NCI-H1436 (cell line): ENCODE measurements around the gene EIF1AD.
"Not testable (repeated sequence)": the region's sequence is repeated elsewhere in the genome, so short reads cannot be mapped to it uniquely, and the experiment has no call there.

Source experiments
- DNase-seq: peaks from one replicate; lab custom pipeline; 2025; lab: John Stamatoyannopoulos, UW

The EIF1AD gene

DNA sequence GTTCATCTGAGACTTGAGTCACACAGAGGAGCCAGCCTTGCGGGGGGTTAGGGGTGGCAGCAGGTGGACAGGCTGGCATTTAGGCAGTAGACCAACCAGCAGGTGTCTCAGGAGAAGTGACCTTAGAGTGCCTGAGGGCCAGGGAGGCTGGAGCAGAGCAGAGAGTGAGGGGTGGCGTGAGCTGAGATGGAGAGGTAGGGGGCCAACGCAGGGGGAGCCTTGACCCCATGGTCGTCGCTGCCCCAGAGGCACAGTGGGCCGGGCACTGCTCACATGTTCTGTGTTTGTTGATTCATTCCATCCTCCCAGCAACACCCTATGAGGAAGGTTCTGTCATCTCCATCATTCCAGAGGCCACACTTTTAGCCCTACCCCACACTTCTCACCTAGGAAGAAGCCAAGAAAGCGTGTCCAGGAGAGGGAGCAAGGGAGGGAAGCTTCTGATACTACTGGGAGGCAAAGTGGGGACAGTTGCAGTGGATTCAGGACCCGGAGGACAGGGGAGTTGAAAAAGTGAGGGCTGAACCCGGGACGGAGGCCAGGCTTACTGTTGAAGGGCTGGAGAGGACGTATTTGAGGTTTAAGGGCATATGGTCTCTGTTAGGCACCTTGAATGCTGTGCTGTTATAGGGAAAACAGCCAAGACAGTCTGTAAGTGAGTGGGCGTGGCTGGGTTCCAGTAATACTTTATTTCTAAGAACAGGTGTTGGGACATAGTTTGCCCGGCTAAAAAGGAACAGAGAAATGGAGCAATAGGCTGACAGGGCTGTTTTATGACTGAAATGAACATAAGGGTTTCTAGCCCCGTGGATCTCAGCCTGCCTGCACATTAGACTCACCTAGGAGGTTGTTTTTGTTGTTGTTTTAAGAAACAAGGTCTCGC lies 33.1 kb downstream of the EIF1AD start:
- no peak for DNase-seq

DNA sequence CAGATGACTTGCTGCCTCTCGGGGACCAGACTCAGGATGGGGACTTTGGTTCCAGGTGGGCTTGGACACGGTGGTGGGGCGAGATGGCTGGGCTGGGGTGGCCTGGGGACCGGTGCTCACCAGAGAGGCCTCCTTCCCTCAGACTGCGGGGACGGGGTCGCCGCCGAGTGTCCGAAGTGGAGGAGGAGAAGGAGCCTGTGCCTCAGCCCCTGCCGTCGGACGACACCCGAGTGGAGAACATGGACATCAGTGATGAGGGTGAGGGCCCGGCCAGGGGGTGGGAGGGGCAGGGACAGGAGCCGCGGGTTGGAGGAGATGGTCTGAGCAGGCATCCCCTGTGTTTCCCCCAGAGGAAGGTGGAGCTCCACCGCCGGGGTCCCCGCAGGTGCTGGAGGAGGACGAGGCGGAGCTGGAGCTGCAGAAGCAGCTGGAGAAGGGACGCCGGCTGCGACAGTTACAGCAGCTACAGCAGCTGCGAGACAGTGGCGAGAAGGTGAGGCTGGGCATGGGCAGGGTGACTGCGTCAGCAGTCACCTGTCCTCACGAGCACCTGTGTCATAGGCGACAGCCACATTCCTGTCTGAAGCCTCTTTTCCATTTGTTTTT lies 34.5 kb downstream of the EIF1AD start:
- no peak for DNase-seq

DNA sequence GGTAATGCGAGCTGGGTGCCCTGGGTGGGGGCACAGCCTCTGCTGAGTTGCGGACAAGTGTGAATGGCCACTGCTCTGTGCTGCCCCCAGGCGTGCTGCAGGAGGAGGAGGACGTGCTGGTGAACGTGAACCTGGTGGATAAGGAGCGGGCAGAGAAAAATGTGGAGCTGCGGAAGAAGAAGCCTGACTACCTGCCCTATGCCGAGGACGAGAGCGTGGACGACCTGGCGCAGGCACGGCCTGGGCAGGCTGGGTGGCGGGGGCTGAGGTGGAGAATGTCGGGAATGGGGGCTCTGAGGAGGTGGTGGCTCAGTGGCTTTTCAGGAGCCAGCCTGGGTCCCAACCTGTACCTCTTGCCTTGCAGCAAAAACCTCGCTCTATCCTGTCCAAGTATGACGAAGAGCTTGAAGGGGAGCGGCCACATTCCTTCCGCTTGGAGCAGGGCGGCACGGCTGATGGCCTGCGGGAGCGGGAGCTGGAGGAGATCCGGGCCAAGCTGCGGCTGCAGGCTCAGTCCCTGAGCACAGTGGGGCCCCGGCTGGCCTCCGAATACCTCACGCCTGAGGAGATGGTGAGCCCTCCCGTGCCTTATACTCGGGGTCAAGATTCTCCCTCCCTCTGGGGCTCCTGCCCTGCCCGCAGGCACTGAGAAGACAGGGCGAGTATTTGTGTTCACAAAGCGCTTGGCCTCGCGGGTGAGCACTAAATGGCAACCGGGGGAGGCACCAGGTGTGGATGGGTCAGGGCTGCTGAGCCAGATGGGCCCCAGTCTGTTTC lies 35.8 kb downstream of the EIF1AD start:
- DNase-seq = no peak

DNA sequence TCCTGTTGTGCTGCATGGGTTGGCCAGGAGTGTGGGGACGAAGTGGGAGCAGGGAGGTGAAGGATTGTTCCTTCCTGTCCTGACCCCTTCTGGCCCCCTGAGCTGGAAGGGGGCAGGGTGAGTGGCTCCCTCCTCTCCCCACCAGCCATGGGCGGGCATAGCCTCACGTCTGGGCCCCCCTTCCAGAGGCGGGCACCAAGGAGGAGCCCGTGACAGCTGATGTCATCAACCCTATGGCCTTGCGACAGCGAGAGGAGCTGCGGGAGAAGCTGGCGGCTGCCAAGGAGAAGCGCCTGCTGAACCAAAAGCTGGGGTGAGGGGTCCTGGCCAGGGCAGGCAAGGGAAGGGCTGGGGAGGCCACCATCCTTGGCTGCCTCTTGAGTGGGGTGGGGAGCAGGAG lies 37.1 kb downstream of the EIF1AD start:
- no peak for DNase-seq

DNA sequence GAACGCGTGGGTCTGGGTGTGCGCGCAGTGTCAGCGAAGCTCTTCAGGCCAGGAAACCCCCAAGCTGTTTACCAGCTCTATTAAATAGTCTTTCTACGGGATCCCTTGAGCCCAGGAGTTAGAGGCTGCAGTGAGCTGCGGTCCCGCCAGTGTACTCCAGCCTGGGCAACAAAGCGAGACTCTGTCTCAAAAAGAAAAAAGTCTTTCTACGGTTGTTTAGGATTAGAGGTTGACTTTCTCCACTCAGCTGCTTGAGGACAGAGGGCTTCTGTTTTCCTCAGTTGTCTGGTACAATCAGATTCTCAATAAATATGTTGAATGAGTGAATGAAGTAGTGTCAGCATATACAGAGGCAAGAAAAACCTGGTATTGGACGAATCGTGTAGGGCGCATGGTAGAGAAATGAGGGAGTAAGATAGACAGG lies 39.8 kb downstream of the EIF1AD start:
- DNase-seq = no peak

DNA sequence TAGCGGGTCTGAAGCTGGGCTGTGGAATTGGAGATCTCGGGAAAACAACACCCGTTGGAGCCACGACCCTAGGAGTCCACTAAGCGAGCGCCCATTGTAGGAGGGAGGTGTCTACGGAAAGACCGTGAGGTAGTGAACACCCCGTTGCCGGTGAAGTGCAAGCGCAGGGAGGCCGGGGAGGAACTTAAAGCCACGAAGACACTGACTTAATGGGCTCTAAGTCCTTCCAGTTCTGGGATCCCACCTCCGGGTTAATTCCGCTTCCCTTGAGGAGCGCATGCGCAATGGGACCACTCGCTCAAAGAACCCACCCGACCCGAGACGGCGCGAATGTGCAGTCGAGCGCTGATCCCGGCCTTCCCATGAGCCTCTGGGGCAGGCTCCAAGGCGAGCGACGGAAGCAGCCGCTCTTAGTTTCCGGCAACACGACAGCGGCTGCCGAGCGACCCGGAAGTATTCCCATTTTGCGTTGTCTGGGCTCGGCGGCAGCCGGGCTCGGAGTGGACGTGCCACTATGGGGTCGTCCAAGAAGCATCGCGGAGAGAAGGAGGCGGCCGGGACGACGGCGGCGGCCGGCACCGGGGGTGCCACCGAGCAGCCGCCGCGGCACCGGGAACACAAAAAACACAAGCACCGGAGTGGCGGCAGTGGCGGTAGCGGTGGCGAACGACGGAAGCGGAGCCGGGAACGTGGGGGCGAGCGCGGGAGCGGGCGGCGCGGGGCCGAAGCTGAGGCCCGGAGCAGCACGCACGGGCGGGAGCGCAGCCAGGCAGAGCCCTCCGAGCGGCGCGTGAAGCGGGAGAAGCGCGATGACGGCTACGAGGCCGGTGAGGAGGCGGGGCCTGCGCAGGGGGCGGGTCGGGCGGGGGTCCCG lies 40.5 kb downstream of the EIF1AD start, which contains the start of gene SART1:
TSS of gene SART1 (plus strand) at position 468 of the 874 bp plus-strand sequence. CDS start at position 515, 47 bp downstream.
- DNase-seq = peak; percentile 97

DNA sequence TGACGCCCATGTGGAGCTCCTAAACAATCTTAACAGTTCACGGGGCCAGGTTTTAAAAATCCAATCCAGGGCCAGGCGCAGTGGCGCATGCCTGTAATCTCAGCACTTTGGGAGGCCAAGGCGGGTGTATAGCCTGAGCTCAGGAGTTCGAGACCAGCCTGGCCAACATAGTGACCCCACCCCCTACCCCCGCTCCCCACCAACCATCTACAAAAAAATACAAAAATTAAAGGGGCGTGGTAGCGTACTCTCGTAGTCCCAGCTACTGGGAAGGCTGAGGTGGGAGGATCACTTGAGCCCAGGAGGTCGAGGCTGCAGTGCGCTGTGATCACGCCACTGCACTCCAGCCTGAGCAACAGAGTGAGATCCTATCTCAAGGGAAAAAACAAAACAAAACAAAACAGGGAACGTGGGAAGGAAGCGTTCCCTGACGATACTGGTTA lies 41.1 kb downstream of the EIF1AD start:
- no peak for DNase-seq

DNA sequence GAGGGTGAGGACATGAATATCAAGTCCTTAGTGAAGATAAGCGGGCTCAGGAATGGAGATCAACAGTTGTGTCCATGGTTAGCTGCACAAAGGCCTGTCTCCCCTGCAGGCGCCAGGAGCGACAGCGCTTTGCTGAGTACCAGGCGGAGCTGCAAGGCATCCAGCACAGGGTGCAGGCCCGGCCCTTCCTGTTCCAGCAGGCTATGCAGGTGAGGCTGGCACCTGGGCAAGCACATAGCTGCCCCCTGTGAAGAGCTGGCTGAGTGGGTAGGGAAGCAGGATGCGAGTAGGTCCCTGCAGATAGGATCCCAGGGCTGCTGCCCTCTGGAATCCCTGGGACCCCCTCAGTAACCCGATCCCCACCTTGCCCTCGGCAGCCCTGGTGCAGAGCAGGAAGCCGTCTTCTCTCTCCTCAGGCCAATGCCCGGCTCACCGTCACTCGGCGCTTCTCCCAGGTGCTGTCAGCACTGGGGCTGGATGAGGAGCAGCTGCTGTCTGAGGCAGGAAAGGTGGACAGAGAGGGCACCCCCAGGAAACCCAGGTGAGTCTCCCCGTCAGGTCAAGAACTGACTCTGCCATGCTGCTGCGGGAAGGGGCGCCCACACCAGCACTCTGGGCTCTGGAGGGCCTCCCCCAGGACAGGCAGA lies 43.1 kb downstream of the EIF1AD start:
- DNase-seq = no peak

DNA sequence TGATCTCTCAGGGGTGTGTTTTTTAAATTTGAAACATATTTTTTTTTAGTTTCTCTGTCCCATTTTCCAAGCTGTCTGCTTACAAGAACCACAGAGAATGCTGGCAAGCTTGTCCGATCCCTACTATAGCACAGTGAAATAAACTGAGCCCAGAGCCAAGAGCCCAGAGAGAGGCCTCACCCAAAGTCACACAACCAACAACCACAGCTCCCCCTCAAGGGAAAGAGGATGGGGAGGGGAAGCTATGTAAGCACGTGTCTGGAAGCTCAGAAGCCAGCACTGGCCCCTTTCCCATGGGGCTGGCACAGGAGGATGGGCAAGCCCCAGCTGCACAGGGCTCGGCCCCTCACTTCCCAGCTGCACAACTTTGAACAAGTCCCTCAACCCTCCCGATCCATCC lies 43.7 kb downstream of the EIF1AD start:
- DNase-seq = no peak

DNA sequence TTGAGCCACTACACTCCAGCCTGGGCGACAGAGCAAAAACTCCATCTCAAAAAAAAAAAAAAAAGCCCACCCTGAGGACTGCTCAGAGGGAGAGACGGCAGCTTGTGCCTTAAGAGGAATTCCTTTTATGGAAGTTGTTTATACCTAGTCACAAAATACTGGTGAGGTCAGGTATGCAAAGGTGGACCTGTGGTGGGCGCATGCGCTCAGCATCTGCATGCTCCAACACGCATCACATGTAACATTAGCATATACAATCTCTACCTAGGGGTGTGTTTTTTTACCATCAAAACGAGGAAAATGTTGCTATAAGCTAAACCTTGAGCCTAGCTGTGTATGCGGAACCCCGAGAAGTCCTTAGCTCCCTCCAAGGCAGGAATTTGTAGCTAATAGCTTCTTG lies 47.2 kb downstream of the EIF1AD start:
- DNase-seq = no peak

DNA sequence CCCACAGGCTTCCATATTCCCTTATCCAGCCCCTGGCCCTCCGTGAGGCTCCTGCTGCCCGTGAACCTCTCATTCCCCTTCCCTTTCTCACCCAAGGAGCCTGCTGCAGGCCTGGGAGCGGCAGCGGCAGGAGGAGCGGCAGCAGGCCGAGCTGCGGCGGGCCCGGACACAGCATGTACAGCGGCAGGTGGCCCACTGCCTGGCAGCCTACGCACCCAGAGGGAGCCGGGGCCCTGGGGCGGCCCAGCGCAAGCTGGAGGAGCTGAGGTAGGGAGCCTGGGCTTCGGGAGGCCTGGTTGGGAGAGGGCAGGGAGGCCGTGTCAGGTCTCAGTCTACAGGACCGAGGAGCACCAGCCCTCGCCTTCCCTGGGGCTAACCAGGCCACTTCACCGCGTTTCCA lies 48.5 kb downstream of the EIF1AD start:
- no peak for DNase-seq

DNA sequence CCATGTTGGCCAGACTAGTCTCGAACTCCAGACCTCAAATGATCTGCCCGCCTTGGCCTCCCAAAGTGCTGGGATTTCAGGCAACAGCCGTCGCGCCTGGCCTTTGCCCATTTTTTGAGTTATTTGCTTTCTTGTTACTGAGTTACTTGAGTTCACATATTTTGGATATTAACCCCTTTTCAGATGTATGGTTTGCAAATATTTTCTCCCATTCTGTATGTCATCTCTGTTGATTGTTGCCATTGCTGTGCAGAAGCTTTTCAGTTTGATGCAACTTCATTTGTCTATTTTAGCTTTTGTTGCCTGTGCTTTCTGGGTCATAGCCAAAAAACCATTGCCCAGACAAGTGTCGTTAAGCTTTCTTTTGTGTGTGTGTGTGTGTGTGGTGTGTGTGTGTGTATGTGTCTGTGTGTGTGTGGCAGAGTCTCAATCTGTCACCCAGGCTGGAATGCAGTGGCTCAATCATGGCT lies 49.9 kb downstream of the EIF1AD start:
- DNase-seq = no peak

DNA sequence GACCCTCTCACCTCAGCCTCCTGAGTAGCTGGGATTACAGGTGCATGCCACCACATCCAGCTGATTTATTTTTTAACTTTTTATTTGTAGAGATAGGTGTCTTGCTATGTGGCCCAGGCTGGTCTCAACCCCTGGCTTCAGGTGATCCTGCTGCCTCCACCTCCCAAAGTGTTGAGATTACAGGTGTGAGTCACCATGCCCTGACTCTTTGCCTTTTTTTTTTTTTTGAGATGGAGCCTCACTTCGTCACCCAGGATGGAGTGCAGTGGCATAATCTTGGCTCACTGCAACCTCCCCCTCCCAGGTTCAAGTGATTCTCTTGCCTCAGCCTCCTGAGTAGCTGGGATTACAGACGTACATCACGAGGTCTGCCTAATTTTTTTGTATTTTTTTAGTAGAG lies 50.3 kb downstream of the EIF1AD start:
- not testable (repeated sequence) for DNase-seq

DNA sequence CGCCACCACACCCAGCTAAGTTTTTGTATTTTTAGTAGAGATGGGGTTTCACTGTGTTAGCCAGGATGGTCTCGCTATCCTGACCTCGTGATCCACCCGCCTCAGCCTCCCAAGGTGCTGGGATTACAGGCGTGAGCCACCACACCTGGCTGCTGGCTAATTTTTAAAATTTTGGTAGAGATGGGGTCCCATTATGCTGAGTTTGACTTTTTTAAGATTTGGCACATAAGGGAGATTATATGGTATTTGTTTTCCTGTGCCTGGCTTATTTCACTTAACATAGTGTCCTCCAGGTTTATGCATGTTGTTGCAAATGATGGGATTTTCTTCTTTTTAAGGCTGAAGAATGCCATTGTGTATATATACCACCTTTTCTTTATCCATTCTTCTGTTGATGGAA lies 51.2 kb downstream of the EIF1AD start:
- not testable (repeated sequence) for DNase-seq

DNA sequence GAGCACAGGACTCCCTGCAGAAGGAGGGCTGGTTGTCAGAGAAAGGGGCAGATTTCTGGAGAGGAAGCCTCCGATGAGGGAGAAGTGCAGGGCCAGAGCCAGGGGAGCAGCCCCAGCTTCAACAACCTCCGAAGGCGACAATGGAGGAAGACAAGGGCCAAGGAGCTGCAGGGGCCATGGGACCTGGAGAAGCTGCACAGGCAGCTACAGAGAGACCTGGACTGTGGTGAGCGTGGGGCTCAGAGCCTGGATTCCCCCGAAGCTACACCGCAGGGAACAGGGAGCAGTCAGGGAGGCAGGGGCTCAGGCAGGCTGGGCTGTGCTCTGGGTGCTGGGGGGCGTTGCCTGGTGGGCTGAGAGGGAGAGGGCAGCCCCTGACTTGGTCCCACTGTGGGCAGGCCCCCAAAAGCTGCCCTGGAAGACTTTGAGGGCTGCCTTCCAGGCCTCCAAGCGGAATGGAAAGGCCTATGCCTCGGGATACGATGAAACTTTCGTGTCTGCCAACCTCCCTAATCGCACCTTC lies 54.3 kb downstream of the EIF1AD start:
- DNase-seq = no peak

DNA sequence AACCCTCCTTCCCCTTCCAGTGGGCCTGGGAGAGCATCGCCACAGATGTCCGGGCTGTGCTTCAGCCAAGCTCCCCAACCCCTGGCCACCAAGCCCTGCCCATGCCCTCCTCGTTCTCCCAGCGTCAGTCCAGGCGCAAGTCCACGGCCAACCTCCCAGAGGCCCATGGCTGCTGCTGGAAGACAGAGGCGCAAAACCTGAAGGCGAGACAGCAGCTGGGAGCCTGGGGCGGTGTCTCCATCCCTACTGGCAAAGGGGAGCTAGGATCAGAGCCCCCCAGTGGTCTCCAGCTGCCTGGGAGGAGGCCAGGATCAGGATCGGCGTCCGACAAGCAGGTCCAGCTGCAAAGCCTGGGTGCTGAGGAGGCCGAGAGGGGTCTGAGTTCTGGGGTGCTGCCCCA lies 54.8 kb downstream of the EIF1AD start:
- DNase-seq = no peak

DNA sequence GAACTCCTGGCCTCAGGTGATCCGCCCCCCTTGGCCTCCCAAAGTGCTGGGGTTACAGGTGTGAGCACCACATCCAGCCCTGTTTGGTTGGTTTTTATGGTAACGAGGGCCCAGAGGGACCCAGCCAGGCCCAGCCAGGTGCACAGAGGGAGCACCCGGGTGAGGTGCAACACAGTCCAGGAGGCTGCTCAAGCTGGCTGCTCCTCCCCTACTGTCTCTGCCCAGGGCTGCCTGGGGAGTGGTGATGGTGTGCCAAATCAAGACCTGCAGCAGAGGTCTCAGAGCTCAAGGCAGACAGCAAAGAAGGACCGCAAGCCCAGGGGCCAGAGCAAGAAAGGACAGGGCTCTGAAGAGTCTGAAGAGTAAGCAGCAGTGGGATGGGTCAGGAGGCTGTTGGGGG lies 55.3 kb downstream of the EIF1AD start:
- no peak for DNase-seq
